ENCODE data around the gene ANKRD11.
"Not testable (repeated sequence)": the region's sequence is repeated elsewhere in the genome, so short reads cannot be mapped to it uniquely, and the experiment has no call there.

Gene ANKRD11

DNA sequence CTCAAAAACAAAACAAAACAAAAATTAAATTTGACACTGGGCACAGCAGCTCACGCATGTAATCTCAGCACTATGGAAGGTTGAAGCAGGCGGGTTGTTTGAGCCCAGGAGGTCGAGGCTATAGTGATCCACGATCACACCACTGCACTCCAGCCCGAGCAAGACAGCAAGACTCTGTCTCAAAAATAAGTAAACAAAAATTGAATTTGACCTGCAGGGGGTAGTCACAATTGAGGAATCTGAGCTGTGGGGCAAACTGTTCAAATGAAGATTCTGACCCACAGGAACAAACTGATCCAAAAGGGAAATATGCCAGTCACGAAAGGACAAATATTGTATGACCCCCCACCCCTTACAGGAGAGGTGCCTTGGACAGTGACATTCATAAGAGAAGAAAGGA lies 29.8 kb downstream of the ANKRD11 start:
- no peak overlapping the region for H3K4me3 ChIP-seq (ENCODE audit: low read depth, low read length)
- DNase-seq (ENCODE audit: low read depth, low spot score): no peak
- in situ Hi-C loops (cut with HindIII; ENCODE audit: low sequenced_read_pairs): no loop called here
- TF ChIP-seq, protein P1, sequence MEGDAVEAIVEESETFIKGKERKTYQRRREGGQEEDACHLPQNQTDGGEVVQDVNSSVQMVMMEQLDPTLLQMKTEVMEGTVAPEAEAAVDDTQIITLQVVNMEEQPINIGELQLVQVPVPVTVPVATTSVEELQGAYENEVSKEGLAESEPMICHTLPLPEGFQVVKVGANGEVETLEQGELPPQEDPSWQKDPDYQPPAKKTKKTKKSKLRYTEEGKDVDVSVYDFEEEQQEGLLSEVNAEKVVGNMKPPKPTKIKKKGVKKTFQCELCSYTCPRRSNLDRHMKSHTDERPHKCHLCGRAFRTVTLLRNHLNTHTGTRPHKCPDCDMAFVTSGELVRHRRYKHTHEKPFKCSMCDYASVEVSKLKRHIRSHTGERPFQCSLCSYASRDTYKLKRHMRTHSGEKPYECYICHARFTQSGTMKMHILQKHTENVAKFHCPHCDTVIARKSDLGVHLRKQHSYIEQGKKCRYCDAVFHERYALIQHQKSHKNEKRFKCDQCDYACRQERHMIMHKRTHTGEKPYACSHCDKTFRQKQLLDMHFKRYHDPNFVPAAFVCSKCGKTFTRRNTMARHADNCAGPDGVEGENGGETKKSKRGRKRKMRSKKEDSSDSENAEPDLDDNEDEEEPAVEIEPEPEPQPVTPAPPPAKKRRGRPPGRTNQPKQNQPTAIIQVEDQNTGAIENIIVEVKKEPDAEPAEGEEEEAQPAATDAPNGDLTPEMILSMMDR (IDR thresholded peaks at IDR 0.05; ENCODE audit: low read depth, low read length): no peak

DNA sequence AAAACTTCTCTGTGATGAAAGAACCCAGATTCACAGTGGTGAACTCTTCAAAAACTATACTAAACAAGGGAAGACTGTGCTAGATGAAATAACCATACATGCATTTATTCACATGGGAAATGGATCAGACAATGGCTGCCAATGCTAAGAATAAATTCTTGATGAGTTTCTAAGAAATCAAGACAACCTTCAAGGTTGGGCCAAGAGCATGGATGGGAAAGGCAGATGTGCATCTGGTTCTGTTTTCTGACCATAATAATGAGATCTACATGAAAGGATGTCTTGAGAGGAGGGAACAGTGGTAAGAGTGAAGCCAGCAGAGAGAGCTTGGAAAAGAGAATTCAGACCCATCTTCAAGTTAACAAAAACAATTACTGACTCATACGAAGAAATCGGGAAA lies 31.4 kb downstream of the ANKRD11 start:
- no peak for DNase-seq (ENCODE audit: low read depth, low spot score)
- TF ChIP-seq, protein P1 (IDR thresholded peaks at IDR 0.05; ENCODE audit: low read depth, low read length): no peak
- H3K4me3 ChIP-seq (ENCODE audit: low read depth, low read length): no peak overlapping the region
- in situ Hi-C loops (cut with HindIII; ENCODE audit: low sequenced_read_pairs): no loop called here

DNA sequence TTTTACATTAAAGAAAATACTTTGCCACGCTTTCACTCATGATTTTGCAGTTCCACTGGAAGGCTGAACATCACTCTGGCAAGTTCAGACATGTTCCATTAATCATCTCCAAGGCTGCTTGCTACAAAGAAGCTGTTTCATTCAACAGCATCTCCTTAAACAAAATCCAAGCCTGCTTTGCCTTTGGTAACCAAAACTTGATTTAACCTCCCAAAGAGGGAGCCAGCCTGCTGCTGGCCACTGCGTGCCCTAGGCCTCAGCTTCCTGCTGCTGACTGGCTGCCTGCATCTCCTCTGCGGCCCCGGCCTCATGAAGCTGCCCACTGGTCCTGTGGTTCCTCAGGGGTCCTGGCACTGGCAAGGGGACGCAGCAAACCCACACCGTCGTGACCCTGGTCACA lies 31.8 kb downstream of the ANKRD11 start:
- in situ Hi-C loops (cut with HindIII; ENCODE audit: low sequenced_read_pairs): no loop called here
- DNase-seq (ENCODE audit: low read depth, low spot score): no peak
- no peak overlapping the region for H3K4me3 ChIP-seq (ENCODE audit: low read depth, low read length)
- TF ChIP-seq, protein P1 (IDR thresholded peaks at IDR 0.05; ENCODE audit: low read depth, low read length): no peak

DNA sequence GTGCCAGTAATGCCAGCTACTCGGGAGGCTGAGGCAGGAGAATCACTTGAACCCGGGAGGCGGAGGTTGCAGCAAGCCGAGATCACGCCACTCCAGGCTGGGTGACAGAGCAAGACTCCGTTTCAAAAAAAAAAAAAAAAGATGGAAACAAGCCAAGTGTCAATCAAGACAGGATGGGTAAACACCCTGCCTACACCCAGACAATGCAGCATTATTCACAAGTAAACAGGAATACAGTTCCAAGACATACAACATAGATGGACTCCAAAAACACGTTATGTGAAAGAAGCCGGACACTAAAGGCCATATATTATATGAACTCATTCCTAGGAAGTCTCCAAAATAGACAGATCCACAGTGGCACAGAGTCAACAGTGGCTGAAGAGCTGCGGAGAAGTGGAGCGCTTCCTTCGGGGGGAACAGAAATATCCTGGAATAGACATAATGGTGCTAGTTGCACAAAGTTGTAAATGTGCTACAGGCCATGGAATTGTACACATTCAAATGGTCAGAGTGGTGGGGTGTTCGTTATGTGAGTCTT lies 33.9 kb downstream of the ANKRD11 start:
- in situ Hi-C loops (cut with HindIII; ENCODE audit: low sequenced_read_pairs): no loop called here
- DNase-seq (ENCODE audit: low read depth, low spot score): no peak
- no peak overlapping the region for H3K4me3 ChIP-seq (ENCODE audit: low read depth, low read length)
- TF ChIP-seq, protein P1 (IDR thresholded peaks at IDR 0.05; ENCODE audit: low read depth, low read length): no peak

DNA sequence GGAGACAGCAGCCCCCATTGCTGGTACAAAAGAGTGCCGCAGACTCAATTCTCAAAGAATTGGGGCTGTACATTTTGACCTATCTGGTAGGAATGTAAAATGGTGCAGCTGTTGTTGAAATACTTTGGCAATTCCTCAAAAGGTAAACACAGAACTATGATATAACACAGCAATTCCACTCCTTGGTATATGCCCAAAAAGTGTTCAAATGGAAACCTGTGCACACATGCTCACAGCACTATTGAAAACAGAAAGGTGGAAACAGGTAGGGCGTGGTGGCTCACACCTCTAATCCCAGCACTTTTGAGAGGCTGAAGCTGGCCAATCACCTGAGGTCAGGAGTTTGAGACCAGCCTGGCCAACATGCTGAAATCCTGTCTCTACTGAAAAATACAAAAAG lies 34.7 kb downstream of the ANKRD11 start:
- no peak for DNase-seq (ENCODE audit: low read depth, low spot score)
- in situ Hi-C loops (cut with HindIII; ENCODE audit: low sequenced_read_pairs): no loop called here
- H3K4me3 ChIP-seq (ENCODE audit: low read depth, low read length): no peak overlapping the region
- TF ChIP-seq, protein P1 (IDR thresholded peaks at IDR 0.05; ENCODE audit: low read depth, low read length): no peak

DNA sequence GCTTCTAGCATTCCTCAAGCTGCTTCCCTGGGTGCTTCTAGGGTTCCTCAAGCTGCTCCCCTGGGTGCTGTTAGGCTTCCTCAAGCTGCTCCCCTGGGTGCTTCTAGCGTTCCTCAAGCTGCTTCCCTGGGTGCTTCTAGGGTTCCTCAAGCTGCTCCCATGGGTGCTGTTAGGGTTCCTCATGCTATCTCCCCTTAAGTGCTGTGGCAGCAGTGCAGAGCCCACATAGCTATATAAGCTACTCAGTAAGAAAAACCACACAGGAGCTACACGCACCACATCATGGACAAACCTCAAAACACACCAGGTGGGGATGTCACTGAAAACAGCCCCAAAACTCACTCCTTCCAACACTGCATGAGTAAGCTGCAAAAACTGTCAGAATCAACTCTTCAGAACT lies 35.2 kb downstream of the ANKRD11 start:
- in situ Hi-C loops (cut with HindIII; ENCODE audit: low sequenced_read_pairs): no loop called here
- TF ChIP-seq, protein P1 (IDR thresholded peaks at IDR 0.05; ENCODE audit: low read depth, low read length): no peak
- no peak for DNase-seq (ENCODE audit: low read depth, low spot score)
- no peak overlapping the region for H3K4me3 ChIP-seq (ENCODE audit: low read depth, low read length)

DNA sequence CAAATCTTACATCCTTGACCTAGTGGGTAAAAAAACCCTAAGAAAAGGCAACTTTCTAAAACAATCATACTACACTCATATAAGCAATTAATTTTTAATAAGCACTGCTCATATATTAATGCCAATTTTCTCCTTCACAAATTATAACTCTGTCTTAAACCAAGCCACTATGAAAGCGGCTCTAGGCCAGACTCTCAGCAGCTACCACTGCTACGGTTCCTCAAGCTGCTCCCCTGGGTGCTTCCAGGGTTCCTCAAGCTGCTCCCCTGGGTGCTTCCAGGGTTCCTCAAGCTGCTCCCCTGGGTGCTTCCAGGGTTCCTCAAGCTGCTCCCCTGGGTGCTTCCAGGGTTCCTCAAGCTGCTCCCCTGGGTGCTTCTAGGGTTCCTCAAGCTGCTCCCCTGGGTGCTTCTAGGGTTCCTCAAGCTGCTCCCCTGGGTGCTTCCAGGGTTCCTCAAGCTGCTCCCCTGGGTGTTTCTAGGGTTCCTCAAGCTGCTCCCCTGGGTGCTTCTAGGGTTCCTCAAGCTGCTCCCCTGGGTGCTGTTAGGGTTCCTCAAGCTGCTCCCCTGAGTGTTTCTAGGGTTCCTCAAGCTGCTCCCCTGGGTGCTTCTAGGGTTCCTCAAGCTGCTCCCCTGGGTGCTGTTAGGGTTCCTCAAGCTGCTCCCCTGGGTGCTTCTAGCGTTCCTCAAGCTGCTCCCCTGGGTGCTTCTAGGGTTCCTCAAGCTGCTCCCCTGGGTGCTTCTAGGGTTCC lies 35.8 kb downstream of the ANKRD11 start:
- DNase-seq (ENCODE audit: low read depth, low spot score); in situ Hi-C loops (cut with HindIII; ENCODE audit: low sequenced_read_pairs); H3K4me3 ChIP-seq (ENCODE audit: low read depth, low read length): not testable (repeated sequence)

Measured in astrocyte of the spinal cord (primary cell).